Measurements from ENCODE around the gene KIAA0319L. TPM values are rescaled to one million over a fixed set of nuclear protein-coding genes. Genes with fewer than 3 reads are reported as not detected.

The KIAA0319L gene
- total RNA-seq, 2 donors from 2014 or later, result 62.5 to 95.0 TPM

DNA sequence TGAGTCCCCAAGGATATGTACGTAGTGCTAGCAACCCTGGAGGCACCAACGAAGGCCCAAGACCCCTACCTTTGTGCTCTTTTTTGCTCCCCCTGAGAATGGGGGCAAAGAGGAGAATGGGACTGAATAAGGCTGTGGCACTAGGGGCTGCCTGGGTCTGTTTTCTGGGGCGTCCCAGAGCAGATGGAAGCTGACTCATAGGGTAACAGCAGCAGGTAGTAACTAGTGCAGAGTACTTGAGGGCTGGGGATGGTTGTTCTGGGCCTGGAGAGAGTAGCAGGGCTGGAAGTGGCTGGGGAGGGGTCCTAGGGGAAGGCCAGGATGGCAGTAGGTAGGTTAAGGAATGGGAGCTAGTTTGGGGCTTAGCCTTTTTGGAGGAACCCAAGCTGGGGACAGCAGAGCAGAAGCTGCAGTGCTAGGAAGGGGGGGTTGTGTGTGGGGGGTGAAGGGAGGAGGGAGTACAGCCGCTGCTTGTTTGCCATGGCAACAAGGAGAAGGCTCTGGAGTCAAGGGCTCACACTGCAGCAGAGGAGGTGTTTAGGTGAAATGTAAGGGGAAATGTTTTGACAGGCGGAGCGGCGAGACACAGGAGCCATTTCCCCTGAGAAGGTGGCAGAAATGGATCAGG is 2.2 kb upstream of the KIAA0319L start:
- no peaks in the 10 kb centered on the region for H3K27me3 ChIP-seq
- DNase-seq (ENCODE audit: low spot score), result no peak
- TF ChIP-seq, protein P1, sequence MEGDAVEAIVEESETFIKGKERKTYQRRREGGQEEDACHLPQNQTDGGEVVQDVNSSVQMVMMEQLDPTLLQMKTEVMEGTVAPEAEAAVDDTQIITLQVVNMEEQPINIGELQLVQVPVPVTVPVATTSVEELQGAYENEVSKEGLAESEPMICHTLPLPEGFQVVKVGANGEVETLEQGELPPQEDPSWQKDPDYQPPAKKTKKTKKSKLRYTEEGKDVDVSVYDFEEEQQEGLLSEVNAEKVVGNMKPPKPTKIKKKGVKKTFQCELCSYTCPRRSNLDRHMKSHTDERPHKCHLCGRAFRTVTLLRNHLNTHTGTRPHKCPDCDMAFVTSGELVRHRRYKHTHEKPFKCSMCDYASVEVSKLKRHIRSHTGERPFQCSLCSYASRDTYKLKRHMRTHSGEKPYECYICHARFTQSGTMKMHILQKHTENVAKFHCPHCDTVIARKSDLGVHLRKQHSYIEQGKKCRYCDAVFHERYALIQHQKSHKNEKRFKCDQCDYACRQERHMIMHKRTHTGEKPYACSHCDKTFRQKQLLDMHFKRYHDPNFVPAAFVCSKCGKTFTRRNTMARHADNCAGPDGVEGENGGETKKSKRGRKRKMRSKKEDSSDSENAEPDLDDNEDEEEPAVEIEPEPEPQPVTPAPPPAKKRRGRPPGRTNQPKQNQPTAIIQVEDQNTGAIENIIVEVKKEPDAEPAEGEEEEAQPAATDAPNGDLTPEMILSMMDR (IDR thresholded peaks at IDR 0.05), result no peak
- H3K4me1 ChIP-seq, result peaks cover 0 to 58% of the 10 kb centered on the region in 2 donors
- H3K9me3 ChIP-seq, result no peaks in the 10 kb centered on the region
- H3K27ac ChIP-seq, result peak overlapping the region in 1 of 2 donors; percentile 97
- peaks cover 18% of the 10 kb centered on the region for H3K36me3 ChIP-seq
- H3K4me3 ChIP-seq, result no peak overlapping the region

DNA sequence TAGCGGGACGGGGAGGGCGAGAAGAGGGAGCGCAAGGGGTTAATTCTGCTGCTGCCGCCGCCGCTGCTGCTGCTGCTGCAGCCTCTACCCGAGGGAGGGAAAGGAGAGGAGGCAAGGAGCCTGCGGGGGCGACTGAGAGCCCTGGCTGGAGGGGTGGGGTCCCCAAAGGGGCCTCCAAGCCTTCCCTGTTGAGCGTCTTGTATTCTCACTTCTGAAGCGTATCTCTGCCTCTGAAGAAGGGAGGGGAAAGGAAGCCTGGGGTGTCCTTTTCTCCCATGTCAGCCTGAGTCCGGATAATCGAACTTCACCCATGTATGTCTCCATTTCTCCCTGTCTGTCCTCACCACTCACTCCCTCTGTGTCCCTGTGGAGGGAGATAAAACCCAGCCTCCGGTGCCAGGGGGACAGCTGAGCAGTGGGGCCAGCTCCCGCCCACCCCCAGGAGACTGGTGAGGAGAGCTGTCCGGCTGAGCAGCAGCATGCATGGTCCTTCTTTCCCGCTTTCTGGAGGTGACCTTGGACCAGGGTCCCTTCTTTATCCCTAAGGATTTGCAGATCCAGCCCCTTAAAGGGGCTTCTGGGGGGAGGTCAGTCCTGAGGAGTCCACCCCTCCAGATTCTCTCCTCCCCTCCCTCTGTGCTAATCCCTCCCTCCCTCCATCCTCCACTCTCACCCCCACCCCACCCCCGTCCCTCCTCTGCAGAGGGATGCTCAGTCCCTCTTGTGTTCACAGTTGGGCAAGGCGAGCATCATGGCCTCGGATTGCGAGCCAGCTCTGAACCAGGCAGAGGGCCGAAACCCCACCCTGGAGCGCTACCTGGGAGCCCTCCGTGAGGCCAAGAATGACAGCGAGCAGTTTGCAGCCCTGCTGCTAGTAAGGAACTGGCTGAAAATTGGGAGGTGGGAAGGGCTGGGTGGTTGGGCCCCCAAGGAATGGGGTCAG is 1.4 kb upstream of the KIAA0319L start:
- Histone ChIP-seq H3K36me3 (peaks cover 18% of the 10 kb centered on the region), H3K4me3 (peak overlapping the region; percentile 74 to 84), H3K4me1 (peaks cover 0 to 66% of the 10 kb centered on the region in 2 donors), H3K9me3 (no peaks in the 10 kb centered on the region), H3K27me3 (no peaks in the 10 kb centered on the region), H3K27ac (peak overlapping the region; percentile 96 to 97)
- DNase-seq (ENCODE audit: low spot score), result no peak
- TF ChIP-seq, protein P1 (IDR thresholded peaks at IDR 0.05), result no peak

DNA sequence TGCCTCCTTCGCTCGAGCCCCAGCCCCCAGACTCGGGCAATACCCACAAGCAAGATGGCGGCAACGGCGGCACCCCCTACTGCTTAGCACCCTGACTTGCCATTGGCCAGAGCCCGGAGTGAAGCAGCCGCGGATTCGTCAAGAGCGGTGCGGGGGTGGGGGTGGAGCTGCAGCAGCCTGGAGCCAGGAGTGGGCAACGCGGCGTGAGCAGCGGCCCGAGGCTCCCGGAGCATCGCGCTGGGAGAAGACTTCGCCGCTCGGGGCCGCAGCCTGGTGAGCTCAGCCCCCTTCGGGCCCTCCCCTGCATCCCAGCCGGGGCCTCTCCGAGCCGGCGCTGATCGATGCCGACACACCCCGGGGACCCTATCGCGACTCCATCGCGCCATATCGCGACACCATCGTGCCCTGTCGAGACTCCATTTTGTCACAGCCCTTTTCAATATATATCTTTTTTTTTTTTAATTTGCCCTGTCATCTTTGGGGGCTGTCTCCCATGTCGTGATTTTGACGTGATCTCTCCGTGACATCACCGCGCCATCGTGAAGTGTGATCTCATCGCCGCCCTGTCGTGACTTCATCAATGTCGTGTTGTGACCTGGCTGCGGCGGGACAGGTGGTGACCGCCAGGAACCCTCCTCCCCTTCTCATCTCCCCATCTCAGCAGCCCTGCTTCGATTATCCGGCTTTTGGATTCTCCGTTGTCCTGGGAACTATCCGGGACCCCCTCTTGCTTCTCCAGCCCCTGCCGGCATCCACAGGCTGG is 589 bp upstream of the KIAA0319L start, which contains the start of gene NCDN:
Gene NCDN, plus strand, starts transcription at position 189 of the 763 bp plus-strand sequence. Its CDS starts 392 bp downstream, at position 581.
- no peaks in the 10 kb centered on the region for H3K27me3 ChIP-seq
- H3K9me3 ChIP-seq, result no peaks in the 10 kb centered on the region
- TF ChIP-seq, protein P1 (IDR thresholded peaks at IDR 0.05), result no peak
- peaks cover 18% of the 10 kb centered on the region for H3K36me3 ChIP-seq
- H3K4me1 ChIP-seq, result peaks cover 0 to 68% of the 10 kb centered on the region in 2 donors
- H3K4me3 ChIP-seq, result peak within 1 kb of the TSS; percentile 74 to 84
- peak; percentile 99 for DNase-seq (ENCODE audit: low spot score)
- H3K27ac ChIP-seq, result peak within 1 kb of the TSS; percentile 96 to 97

DNA sequence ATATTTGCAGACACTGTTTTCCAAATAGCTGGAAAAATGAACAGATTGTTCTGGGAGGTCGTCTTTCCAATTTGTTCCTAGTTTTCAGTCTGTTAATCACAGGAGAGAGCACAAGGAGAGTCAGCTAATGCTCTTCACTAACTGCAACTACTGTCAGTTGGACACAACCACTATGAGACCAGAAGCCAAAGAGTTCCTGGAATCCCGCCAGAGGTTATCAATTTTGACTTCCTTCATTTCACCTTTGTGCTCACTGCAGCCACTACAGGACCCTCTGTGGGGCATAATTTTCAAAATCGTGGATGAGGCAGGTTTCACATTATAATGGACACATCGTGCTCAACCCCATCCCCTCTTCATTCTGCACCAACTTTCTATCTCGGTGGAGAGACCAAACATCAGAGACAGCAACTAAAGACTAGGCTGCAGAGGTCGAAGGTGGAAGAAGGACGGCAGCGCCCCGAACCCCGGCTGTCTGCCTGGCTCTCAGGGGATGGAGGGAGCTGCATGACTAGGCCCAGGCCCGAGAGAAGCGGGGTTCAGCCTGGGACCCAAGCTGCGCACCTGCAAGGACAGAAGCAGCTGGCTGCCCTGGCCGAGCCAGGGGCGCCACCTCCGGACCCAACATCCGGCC is 602 bp downstream of the KIAA0319L start:
- Histone ChIP-seq H3K4me3 (peak overlapping the region; percentile 74 to 84), H3K36me3 (peaks cover 20% of the 10 kb centered on the region), H3K4me1 (peaks cover 0 to 65% of the 10 kb centered on the region in 2 donors), H3K27ac (peak overlapping the region; percentile 96 to 97), H3K9me3 (no peaks in the 10 kb centered on the region), H3K27me3 (no peaks in the 10 kb centered on the region)
- TF ChIP-seq, protein P1 (IDR thresholded peaks at IDR 0.05), result no peak
- no peak for DNase-seq (ENCODE audit: low spot score)
